Caco-2 (cell line): ENCODE results near the gene KIF1A. TPM values are rescaled to one million over a fixed set of nuclear protein-coding genes. Genes with fewer than 3 reads are reported as not detected.
A peak's percentile ranks its signal among the peaks of the same experiment; 100 is the strongest.
"Not testable (repeated sequence)": the region's sequence is repeated elsewhere in the genome, so short reads cannot be mapped to it uniquely, and the experiment has no call there.

Experiments
- BruUV-seq: library from RNA; stranded (reverse); fragments of 400-500 nt; replicated peaks from 2 replicates; lab custom pipeline; 2021; lab: Mats Ljungman, UMichigan
- CTCF ChIA-PET: fragments of 300-600 bp; sonication (Branson Sonifier 250); formaldehyde crosslinking; loops from one replicate; lab custom pipeline; 2022; ENCODE audit warnings: antibody characterized with exemption; lab: Charles Lee
- POLR2A ChIA-PET: fragments of 300-600 bp; sonication (Branson Sonifier 250); formaldehyde crosslinking; loops from one replicate; lab custom pipeline; 2022; ENCODE audit warnings: antibody characterized with exemption; lab: Charles Lee
- DNase-seq, 2 experiments: peaks; one replicate each; pipeline versions ENCODE4 v3.0.0 to v3.0.0-alpha.2; 2020 to 2022
- H3K27me3 ChIP-seq: replicated peaks from 2 replicates; pipeline ENCODE4 v1.6.0; 2011; ENCODE audit warnings: low read length; ENCODE audit not compliant: control insufficient read depth, insufficient read depth
- H3K36me3 ChIP-seq: 2 replicates; pipeline ENCODE4 v1.5.1; 2011; ENCODE audit warnings: low read length; ENCODE audit not compliant: control insufficient read depth, insufficient read depth
- H3K4me1 ChIP-seq: fragments of 250-450 bp; sonication (Bioruptor Pico); 2 replicates; pipeline ENCODE4 v1.5.1; 2020; ENCODE audit warnings: mild to moderate bottlenecking
- H3K4me3 ChIP-seq: 2 replicates; pipeline ENCODE4 v1.5.1; 2011; ENCODE audit warnings: low read depth, mild to moderate bottlenecking, control low read depth, low read length
- H3K9me3 ChIP-seq: fragments of 250-450 bp; sonication (Bioruptor Pico); 2 replicates; pipeline ENCODE4 v1.5.1; 2020; ENCODE audit warnings: mild to moderate bottlenecking, moderate library complexity
- H3K27ac Mint-ChIP-seq: one replicate; pipeline ENCODE4 v1.8.0; 2022; ENCODE audit warnings: mixed read lengths; ENCODE audit not compliant: unreplicated experiment
- H3K27me3 Mint-ChIP-seq: one replicate; pipeline ENCODE4 v1.8.0; 2022; ENCODE audit warnings: mixed read lengths; ENCODE audit not compliant: insufficient read depth, unreplicated experiment
- H3K36me3 Mint-ChIP-seq: one replicate; pipeline ENCODE4 v1.8.0; 2022; ENCODE audit warnings: mild to moderate bottlenecking, mixed read lengths; ENCODE audit not compliant: insufficient read depth, unreplicated experiment
- H3K4me1 Mint-ChIP-seq: one replicate; pipeline ENCODE4 v1.8.0; 2022; ENCODE audit warnings: low read depth, mixed read lengths; ENCODE audit not compliant: unreplicated experiment
- H3K4me3 Mint-ChIP-seq: one replicate; pipeline ENCODE4 v1.8.0; 2022; ENCODE audit warnings: mild to moderate bottlenecking, moderate library complexity, mixed read lengths; ENCODE audit not compliant: unreplicated experiment
- H3K9me3 Mint-ChIP-seq: one replicate; pipeline ENCODE4 v1.8.0; 2022; ENCODE audit warnings: mixed read lengths; ENCODE audit not compliant: unreplicated experiment
- CTCF ChIP-seq, 2 experiments: fragments of 200-600 bp in 1 of 2; IDR thresholded peaks; 1 replicate in 1 of 2; 2 replicates in 1 of 2; pipeline versions ENCODE4 v1.5.1 to v1.8.0; 2011 to 2022; ENCODE audit warnings: antibody characterized with exemption in 1 of 2, control low read depth in 1 of 2, inconsistent platforms in 1 of 2, low read depth in 1 of 2, low read length in 1 of 2, mild to moderate bottlenecking in 1 of 2, moderate library complexity in 1 of 2; ENCODE audit not compliant: insufficient read depth in 1 of 2, severe bottlenecking in 1 of 2, unreplicated experiment in 1 of 2
- intact Hi-C: fragments of 100-400 bp; cut with micrococcal nuclease; formaldehyde crosslinking; loops from one replicate; pipeline ENCODE4 v1.10.0; 2022; ENCODE audit not compliant: unreplicated experiment
- total RNA-seq: library from RNA; stranded (reverse); gene quantifications from 2 replicates; pipeline ENCODE4 v1.2.3, GENCODE V29; 2022

Gene KIF1A
- total RNA-seq, 1 experiment from 2014 or later, result 33.1 TPM

GRCh38 chr2:240686460-240686859 is 133.6 kb downstream of the KIF1A start:
- ChIA-PET CTCF (no interaction called here), POLR2A (no interaction called here)
- H3K27me3 Mint-ChIP-seq, result no peaks in the 10 kb centered on the region
- H3K27ac Mint-ChIP-seq, result no peak overlapping the region
- no peak overlapping the region for H3K4me3 Mint-ChIP-seq
- no TSS peak for BruUV-seq
- no peaks in the 10 kb centered on the region for H3K27me3 ChIP-seq
- no peak for DNase-seq
- no peaks in the 10 kb centered on the region for H3K9me3 ChIP-seq
- no peaks in the 10 kb centered on the region for H3K9me3 Mint-ChIP-seq
- H3K36me3 Mint-ChIP-seq, result no peaks in the 10 kb centered on the region
- H3K4me3 ChIP-seq, result no peak overlapping the region
- intact Hi-C loops, result no loop called here
- H3K4me1 Mint-ChIP-seq, result no peaks in the 10 kb centered on the region
- peaks cover 9% of the 10 kb centered on the region; the same call in 1 of the 2 replicates for H3K4me1 ChIP-seq
- no peaks in the 10 kb centered on the region for H3K36me3 ChIP-seq
- TF ChIP-seq CTCF (IDR thresholded peaks at IDR 0.05; ENCODE audit: insufficient read depth in 1 of 2, low read depth in 1 of 2, low read length in 1 of 2, severe bottlenecking in 1 of 2, unreplicated experiment in 1 of 2), result no peak

- H3K27me3 Mint-ChIP-seq, result no peaks in the 10 kb centered on the region
- BruUV-seq, result no TSS peak
- H3K9me3 Mint-ChIP-seq, result no peaks in the 10 kb centered on the region
- ChIA-PET CTCF (no interaction called here), POLR2A (no interaction called here)
- H3K4me3 ChIP-seq, result no peak overlapping the region
- no peak for TF ChIP-seq CTCF (IDR thresholded peaks at IDR 0.05; ENCODE audit: insufficient read depth in 1 of 2, low read depth in 1 of 2, low read length in 1 of 2, severe bottlenecking in 1 of 2, unreplicated experiment in 1 of 2)
- H3K4me3 Mint-ChIP-seq, result no peak overlapping the region
- peak in 1 of 2 experiments; percentile 45 for DNase-seq
- no peaks in the 10 kb centered on the region for H3K36me3 Mint-ChIP-seq
- no peak overlapping the region for H3K27ac Mint-ChIP-seq
- H3K4me1 ChIP-seq, result peaks cover 9% of the 10 kb centered on the region; the same call in 1 of the 2 replicates
- H3K27me3 ChIP-seq, result no peaks in the 10 kb centered on the region
- H3K4me1 Mint-ChIP-seq, result no peaks in the 10 kb centered on the region
- H3K36me3 ChIP-seq, result no peaks in the 10 kb centered on the region
- intact Hi-C loops, result no loop called here
- no peaks in the 10 kb centered on the region for H3K9me3 ChIP-seq
Measured at GRCh38 chr2:240685771-240686371, 134.1 kb downstream of the KIF1A start.

GRCh38 chr2:240683980-240684728 is 135.9 kb downstream of the KIF1A start:
- CTCF ChIA-PET, H3K36me3 ChIP-seq, H3K9me3 Mint-ChIP-seq, H3K27me3 ChIP-seq, intact Hi-C loops, H3K4me1 ChIP-seq, DNase-seq, H3K27me3 Mint-ChIP-seq, BruUV-seq, H3K27ac Mint-ChIP-seq, H3K36me3 Mint-ChIP-seq, H3K4me3 ChIP-seq, H3K4me1 Mint-ChIP-seq, H3K9me3 ChIP-seq, H3K4me3 Mint-ChIP-seq, POLR2A ChIA-PET: not testable (repeated sequence)

- H3K27me3 Mint-ChIP-seq, H3K4me3 Mint-ChIP-seq, H3K36me3 ChIP-seq, CTCF ChIA-PET, H3K4me3 ChIP-seq, POLR2A ChIA-PET, H3K4me1 ChIP-seq, H3K27ac Mint-ChIP-seq, BruUV-seq, DNase-seq, H3K27me3 ChIP-seq, H3K9me3 ChIP-seq, H3K9me3 Mint-ChIP-seq, intact Hi-C loops, H3K36me3 Mint-ChIP-seq, H3K4me1 Mint-ChIP-seq: not testable (repeated sequence)
Measured at GRCh38 chr2:240683329-240683979, 136.6 kb downstream of the KIF1A start.

GRCh38 chr2:240682431-240683224 is 137.4 kb downstream of the KIF1A start, which contains the start of gene AQP12B:
Gene AQP12B, minus strand, starts transcription at chr2:240682885. Its CDS starts 48 bp downstream, at chr2:240682837.
- H3K4me3 ChIP-seq, H3K36me3 Mint-ChIP-seq, H3K27me3 ChIP-seq, POLR2A ChIA-PET, H3K9me3 ChIP-seq, H3K27me3 Mint-ChIP-seq, H3K9me3 Mint-ChIP-seq, H3K4me1 ChIP-seq, BruUV-seq, intact Hi-C loops, DNase-seq, H3K4me1 Mint-ChIP-seq, H3K36me3 ChIP-seq, H3K4me3 Mint-ChIP-seq, H3K27ac Mint-ChIP-seq, CTCF ChIA-PET: not testable (repeated sequence)
